NCI-H187 treated with DMSO at 0.1 percent for 48 hours (cell line): ENCODE data around the gene TYMP.

Source experiments
- DNase-seq: peaks from one replicate; lab custom pipeline; 2025; lab: John Stamatoyannopoulos, UW

Gene TYMP

GRCh38 chr22:50483556-50483955, 46.3 kb downstream of the TYMP start:
- no peak for DNase-seq

- DNase-seq = no peak
Measured at GRCh38 chr22:50483106-50483505, 46.7 kb downstream of the TYMP start.

GRCh38 chr22:50482107-50483074, 47.4 kb downstream of the TYMP start:
- no peak for DNase-seq

GRCh38 chr22:50481440-50482106, 48.2 kb downstream of the TYMP start, which contains the start of gene ADM2:
Gene ADM2 (plus strand): TSS chr22:50481543. CDS start chr22:50481848, 305 bp downstream.
- DNase-seq = no peak

GRCh38 chr22:50481045-50481439, 48.8 kb downstream of the TYMP start:
- no peak for DNase-seq

- DNase-seq = no peak
Measured at GRCh38 chr22:50479721-50480120, 50.1 kb downstream of the TYMP start.

- no peak for DNase-seq
Measured at GRCh38 chr22:50477923-50478322, 51.9 kb downstream of the TYMP start.

GRCh38 chr22:50476868-50477267, 52.9 kb downstream of the TYMP start:
- no peak for DNase-seq
